ENCODE measurements around the gene HERPUD1.
A peak's percentile ranks its signal among the peaks of the same experiment; 100 is the strongest.
"Not testable (repeated sequence)": the region's sequence is repeated elsewhere in the genome, so short reads cannot be mapped to it uniquely, and the experiment has no call there.

HERPUD1 gene

GRCh38 chr16:56932721-56933619 is 1.0 kb downstream of the HERPUD1 start:
- Histone ChIP-seq H3K4me1 (ENCODE audit: insufficient read depth, low read length, poor library complexity, severe bottlenecking) (peaks cover 43% of the 10 kb centered on the region), H3K9me3 (ENCODE audit: insufficient read depth, low read depth, low read length) (no peaks in the 10 kb centered on the region), H2AFZ (ENCODE audit: low read length) (peak overlapping the region; percentile 29; the same call in 1 of the 2 replicates), H3K4me3 (ENCODE audit: low read length, poor library complexity, severe bottlenecking) (peak overlapping the region; percentile 95), H3K9me2 (replicated peaks; ENCODE audit: low read depth, low read length) (no peaks in the 10 kb centered on the region), H3K4me2 (ENCODE audit: low read depth, low read length, poor library complexity, severe bottlenecking) (peak overlapping the region; percentile 87), H3K27me3 (ENCODE audit: insufficient read depth, low read length, poor library complexity, severe bottlenecking) (no peaks in the 10 kb centered on the region), H3K36me3 (ENCODE audit: insufficient read depth, low read length) (peaks cover 28% of the 10 kb centered on the region; the same call in 1 of the 2 replicates), H4K20me1 (ENCODE audit: insufficient read depth, low read length, poor library complexity, severe bottlenecking) (peaks cover 36% of the 10 kb centered on the region), H3K79me2 (ENCODE audit: insufficient read depth, low read length) (peaks cover 53% of the 10 kb centered on the region), H3F3A (ENCODE audit: low read depth) (no peaks in the 10 kb centered on the region), H3K9ac (ENCODE audit: low read depth, low read length, poor library complexity, severe bottlenecking) (peak overlapping the region; percentile 92)
- TF ChIP-seq EZH2phosphoT487 (IDR thresholded peaks at IDR 0.05; ENCODE audit: borderline replicate concordance), result no peak
- TF ChIP-seq, protein P1, sequence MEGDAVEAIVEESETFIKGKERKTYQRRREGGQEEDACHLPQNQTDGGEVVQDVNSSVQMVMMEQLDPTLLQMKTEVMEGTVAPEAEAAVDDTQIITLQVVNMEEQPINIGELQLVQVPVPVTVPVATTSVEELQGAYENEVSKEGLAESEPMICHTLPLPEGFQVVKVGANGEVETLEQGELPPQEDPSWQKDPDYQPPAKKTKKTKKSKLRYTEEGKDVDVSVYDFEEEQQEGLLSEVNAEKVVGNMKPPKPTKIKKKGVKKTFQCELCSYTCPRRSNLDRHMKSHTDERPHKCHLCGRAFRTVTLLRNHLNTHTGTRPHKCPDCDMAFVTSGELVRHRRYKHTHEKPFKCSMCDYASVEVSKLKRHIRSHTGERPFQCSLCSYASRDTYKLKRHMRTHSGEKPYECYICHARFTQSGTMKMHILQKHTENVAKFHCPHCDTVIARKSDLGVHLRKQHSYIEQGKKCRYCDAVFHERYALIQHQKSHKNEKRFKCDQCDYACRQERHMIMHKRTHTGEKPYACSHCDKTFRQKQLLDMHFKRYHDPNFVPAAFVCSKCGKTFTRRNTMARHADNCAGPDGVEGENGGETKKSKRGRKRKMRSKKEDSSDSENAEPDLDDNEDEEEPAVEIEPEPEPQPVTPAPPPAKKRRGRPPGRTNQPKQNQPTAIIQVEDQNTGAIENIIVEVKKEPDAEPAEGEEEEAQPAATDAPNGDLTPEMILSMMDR (conservative IDR thresholded peaks at IDR 0.05; ENCODE audit: low read length), result no peak

GRCh38 chr16:56933828-56934598 is 2.1 kb downstream of the HERPUD1 start:
- Histone ChIP-seq H3K79me2 (ENCODE audit: insufficient read depth, low read length) (peaks cover 61% of the 10 kb centered on the region), H3F3A (ENCODE audit: low read depth) (no peaks in the 10 kb centered on the region), H3K4me2 (ENCODE audit: low read depth, low read length, poor library complexity, severe bottlenecking) (peak overlapping the region; percentile 87), H3K9me2 (replicated peaks; ENCODE audit: low read depth, low read length) (no peaks in the 10 kb centered on the region), H3K4me3 (ENCODE audit: low read length, poor library complexity, severe bottlenecking) (peak overlapping the region; percentile 95), H3K36me3 (ENCODE audit: insufficient read depth, low read length) (peaks cover 37% of the 10 kb centered on the region; the same call in 1 of the 2 replicates), H3K9me3 (ENCODE audit: insufficient read depth, low read depth, low read length) (no peaks in the 10 kb centered on the region), H3K4me1 (ENCODE audit: insufficient read depth, low read length, poor library complexity, severe bottlenecking) (peaks cover 48% of the 10 kb centered on the region), H2AFZ (ENCODE audit: low read length) (no peak overlapping the region), H3K27me3 (ENCODE audit: insufficient read depth, low read length, poor library complexity, severe bottlenecking) (no peaks in the 10 kb centered on the region), H4K20me1 (ENCODE audit: insufficient read depth, low read length, poor library complexity, severe bottlenecking) (peaks cover 40% of the 10 kb centered on the region), H3K9ac (ENCODE audit: low read depth, low read length, poor library complexity, severe bottlenecking) (peak overlapping the region; percentile 92)
- TF ChIP-seq, protein P1 (conservative IDR thresholded peaks at IDR 0.05; ENCODE audit: low read length), result no peak
- no peak for TF ChIP-seq EZH2phosphoT487 (IDR thresholded peaks at IDR 0.05; ENCODE audit: borderline replicate concordance)

- not testable (repeated sequence) for H2AFZ ChIP-seq (ENCODE audit: low read length); H3K9me3 ChIP-seq (ENCODE audit: insufficient read depth, low read depth, low read length); H3K27me3 ChIP-seq (ENCODE audit: insufficient read depth, low read length, poor library complexity, severe bottlenecking); H3K9me2 ChIP-seq (replicated peaks; ENCODE audit: low read depth, low read length); H3F3A ChIP-seq (ENCODE audit: low read depth)
- Histone ChIP-seq H3K4me1 (ENCODE audit: insufficient read depth, low read length, poor library complexity, severe bottlenecking) (peaks cover 52% of the 10 kb centered on the region), H3K9ac (ENCODE audit: low read depth, low read length, poor library complexity, severe bottlenecking) (peak overlapping the region; percentile 92), H3K79me2 (ENCODE audit: insufficient read depth, low read length) (peaks cover 66% of the 10 kb centered on the region), H3K4me3 (ENCODE audit: low read length, poor library complexity, severe bottlenecking) (peak overlapping the region; percentile 95), H4K20me1 (ENCODE audit: insufficient read depth, low read length, poor library complexity, severe bottlenecking) (peaks cover 40% of the 10 kb centered on the region), H3K4me2 (ENCODE audit: low read depth, low read length, poor library complexity, severe bottlenecking) (peak overlapping the region; percentile 87), H3K36me3 (ENCODE audit: insufficient read depth, low read length) (peaks cover 43% of the 10 kb centered on the region; the same call in 1 of the 2 replicates)
These were observed 2.7 kb downstream of the HERPUD1 start for GRCh38 chr16:56934599-56935145.
